Astrocyte of the hippocampus (primary cell): Measurements from ENCODE around the gene TMEM92.
A peak's percentile ranks its signal among the peaks of the same experiment; 100 is the strongest.
"Not testable (repeated sequence)": the region's sequence is repeated elsewhere in the genome, so short reads cannot be mapped to it uniquely, and the experiment has no call there.

Experiments used
- DNase-seq: peaks from one replicate; pipeline ENCODE4 v3.0.0; 2011; ENCODE audit warnings: low read depth, low spot score

TMEM92 gene

DNA sequence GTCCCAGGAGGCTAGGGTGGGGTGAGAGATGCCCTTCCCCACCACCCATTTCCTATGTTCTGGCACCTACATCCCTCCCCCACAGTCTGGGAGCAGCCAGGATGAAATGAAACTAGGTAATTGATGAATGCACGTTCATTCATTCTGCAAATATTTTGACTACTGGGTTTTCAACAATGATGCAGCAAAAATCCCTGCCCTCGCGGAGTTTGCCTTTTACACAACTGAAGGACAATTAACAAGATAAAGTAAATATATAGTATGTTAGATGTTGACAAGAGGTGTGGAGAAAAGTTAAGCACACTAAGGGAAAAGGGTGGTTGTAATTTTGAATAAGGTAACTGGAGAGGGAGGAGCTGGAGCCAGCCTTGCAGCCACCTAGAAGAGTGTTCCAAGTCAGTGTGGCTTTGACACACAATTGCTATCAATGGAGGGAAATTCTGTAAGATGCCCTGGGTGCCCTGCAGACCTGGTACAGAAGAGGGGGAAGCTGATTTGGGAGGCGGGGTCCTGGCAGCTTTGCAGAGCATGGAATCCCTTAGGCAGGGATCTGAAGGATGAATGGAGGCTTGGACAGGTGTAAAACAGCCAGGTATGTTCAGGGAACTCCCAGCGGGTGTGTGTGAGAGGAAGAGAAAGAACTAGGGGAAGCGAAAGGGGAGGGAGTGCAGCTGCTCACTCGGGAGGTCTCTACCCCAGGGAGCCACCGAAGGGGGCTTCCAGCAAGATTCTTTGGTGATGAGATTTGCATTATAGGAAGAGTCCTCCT lies 2.5 kb downstream of the TMEM92 start:
- no peak for DNase-seq

DNA sequence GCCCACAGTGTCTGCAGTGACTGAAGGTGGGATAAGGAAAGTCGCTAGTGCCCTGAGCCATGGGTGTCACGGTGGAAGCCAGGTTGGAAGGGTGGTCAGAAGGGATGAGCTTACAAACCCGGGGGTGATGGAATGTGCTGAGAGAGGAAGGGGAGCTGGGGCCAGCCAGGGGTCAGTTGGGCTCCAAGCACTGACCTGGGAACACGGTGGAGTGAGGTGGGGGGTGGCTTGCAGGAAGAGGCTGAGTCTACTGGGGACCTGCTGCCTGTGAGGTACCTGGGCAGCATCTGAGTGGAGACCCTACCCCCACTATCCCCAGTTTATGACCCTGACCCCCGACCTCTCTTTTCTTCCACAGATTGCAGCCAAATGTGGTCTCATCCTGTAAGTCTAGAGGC lies 3.1 kb downstream of the TMEM92 start:
- DNase-seq = no peak

DNA sequence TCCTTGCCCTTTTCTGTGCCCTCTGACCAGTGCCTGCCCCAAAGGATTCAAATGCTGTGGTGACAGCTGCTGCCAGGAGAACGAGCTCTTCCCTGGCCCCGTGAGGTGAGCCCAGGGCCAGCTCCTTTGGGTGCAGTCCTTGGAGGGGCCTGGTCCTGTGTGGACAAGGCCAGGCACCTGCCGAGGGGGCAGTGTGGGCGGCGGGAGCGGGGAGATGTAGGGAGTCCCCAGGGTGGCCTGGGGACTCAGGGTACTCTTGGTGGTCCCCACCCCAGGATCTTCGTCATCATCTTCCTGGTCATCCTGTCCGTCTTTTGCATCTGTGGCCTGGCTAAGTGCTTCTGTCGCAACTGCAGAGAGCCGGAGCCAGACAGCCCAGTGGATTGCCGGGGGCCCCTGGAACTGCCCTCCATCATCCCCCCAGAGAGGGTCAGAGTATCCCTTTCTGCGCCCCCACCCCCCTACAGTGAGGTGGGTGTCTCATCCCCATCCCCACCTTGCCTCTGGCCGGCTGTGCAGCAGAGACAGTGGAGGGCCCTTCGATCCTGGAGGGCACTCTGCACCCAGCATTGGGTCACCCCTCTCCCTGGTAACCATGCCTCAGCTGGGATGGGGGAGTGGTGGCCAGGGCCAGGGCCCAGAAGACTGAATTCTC lies 4.4 kb downstream of the TMEM92 start:
- DNase-seq = no peak

DNA sequence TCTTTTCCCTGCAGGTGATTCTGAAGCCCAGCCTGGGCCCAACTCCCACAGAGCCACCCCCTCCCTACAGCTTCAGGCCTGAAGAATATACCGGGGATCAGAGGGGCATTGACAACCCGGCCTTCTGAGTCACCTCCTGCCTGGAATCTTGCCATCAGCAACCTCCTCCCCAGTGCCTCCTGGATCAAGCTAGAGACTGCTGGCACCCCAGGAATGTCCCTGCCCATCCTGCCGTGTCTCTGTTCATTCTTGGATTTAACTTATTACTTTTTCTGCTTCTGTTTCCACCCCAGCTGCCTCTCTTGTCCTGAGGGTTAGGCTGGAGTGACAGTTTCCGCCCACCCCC lies 4.9 kb downstream of the TMEM92 start:
- peak; percentile 55 for DNase-seq

DNA sequence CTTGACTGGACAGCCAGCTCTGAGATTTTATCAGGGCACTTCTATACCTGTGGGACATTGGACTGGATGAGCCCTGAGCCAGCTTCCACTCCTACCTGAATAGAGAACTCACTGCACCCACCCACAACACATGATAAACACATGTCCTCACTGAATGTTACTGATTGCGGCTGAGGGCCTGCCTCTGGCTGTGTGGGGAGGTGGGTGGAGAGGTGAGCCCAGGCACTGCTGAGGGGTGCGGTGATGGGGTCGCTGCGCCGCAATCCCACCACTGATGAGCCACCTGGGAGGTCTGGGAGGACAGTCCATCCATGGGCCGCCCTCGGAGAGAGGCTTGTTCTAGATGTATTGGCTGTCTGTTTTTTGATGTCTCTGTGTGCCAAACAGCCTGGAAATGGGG lies 5.4 kb downstream of the TMEM92 start:
- no peak for DNase-seq

DNA sequence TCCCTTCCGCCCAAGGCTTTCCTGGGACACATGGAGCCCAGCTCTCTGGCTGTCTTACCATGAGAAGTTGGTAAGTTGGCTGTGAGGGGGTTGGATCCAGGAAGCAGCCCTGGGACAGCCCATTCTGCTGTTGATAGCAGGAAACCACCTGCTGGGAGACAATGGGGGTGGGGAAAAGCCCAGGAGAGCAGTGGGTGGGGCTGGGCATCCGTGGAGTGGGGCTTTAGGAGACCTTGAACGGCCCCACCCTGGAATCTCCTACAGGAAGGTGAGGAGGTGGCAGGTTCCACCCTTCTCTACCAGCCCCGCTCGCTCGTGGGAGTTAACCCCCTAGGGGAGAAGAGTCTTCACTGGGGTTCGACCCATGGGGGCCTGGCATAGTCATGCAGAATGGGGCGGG lies 5.8 kb downstream of the TMEM92 start:
- DNase-seq = no peak

DNA sequence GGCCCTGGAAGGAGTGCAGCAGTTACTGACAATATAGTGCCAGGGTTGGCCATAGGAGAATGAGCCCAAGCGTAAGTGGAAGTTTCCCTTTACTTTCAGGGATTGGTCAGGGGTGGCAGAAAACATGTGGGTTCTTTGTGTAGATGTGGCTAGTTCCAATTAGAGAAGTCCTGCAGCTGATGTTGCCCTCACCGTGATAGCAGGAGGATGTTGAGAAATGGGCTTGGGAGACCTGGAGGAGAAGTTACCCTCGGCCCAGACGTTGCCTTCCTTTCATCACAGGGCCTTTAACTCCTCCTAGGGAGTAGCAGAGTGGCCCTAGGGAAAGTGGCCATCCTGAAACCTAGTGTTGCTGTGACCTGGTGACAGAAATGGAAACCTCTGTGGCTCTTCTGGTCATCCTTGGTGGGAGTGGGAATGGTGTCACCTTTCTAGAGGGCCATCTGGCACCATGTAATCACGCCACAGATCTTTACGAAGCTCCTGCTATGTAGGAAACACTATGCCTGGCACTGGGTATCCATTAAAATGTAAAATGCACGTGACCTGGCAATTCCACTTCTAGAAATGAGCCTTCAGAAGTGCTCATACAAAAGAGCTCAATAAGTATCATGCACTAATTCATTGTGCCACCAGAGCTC lies 6.7 kb downstream of the TMEM92 start:
- no peak for DNase-seq

DNA sequence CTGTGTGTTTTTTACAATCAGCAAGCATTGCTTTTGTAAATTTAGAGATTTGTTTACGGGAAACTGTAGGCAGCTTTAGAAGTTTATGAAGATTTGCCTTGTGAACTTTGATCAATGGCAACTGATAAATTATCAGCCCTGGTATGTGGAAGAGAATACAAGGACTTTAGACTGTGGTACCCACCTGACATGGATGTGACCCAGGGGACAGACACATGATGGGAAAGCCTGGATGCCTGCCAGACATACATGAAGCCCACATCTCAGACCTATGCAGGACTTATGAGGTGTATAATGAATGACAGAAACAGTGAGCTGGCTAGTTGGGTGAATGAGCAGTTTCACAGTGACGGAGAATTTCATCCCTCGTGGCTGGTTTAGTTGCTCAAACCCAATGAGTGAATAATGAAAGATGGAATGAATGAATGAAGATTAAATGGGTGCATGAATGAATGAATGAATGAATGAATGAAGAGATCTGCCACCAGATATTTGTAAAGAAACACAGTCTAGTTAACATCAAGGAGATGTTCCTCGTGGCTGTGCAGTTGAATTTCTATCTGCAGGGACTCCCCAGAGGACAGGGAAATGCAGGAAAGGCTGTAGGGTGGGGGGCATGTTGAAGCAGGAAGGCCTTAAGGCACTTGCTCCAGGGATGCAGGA lies 7.6 kb downstream of the TMEM92 start:
- DNase-seq = no peak

DNA sequence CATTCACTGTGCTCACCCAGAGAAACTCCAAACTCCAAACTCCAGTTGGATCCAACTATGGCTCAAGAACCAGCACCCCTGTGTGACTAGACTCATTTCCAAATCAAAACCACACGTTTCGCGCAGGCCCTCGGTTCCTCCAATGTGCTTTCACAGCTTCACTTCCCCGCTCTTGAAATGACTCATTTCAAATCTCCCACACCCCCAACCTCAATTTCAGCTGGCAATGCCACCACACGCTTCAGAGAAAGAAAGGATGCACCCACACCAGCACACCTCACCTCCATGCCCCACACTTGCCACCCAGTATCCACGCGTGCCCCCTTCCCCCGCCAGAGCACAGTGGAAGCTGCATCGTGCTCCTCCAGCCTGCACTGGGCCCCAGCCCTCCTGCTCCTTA lies 9.0 kb downstream of the TMEM92 start:
- no peak for DNase-seq

DNA sequence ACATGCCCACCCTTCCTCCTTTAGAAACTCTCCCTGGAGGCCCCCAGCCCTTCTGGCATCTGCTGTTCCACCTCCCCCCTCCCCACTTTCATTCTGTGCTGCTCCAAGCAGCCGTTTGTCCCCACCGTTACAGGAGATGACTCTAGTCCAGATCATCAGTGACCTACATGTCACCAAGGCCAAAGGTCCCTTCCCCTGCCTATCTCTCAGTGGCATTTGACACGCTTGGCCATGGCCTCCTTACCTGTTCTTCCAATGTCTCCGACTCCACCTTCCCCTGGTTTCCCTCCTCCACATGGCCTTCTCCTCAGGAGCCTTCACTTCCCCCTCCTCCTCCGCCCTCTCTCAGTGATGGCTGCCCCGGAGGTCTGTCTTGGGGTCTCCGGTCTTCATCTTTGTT lies 9.4 kb downstream of the TMEM92 start:
- no peak for DNase-seq

DNA sequence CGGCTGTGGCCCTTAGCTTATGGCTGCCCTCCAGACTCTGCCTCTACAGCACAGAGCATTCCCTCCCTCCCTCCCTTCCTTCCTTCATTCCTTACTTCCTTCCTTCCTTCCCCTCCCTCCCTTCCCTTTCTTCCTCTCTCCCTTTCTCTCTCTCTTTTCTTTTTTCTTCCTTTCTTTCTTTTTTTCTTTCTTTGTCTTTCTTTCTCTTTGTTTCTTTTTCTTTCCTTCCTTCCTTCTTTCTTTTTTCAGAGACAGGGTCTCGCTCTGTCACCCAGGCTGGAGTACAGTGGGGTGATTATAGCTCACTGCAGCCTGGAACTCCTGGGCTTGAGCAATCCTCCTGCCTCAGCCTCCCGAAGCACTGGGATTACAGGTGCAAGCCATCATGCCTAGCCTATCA lies 11.7 kb downstream of the TMEM92 start:
- no peak for DNase-seq

DNA sequence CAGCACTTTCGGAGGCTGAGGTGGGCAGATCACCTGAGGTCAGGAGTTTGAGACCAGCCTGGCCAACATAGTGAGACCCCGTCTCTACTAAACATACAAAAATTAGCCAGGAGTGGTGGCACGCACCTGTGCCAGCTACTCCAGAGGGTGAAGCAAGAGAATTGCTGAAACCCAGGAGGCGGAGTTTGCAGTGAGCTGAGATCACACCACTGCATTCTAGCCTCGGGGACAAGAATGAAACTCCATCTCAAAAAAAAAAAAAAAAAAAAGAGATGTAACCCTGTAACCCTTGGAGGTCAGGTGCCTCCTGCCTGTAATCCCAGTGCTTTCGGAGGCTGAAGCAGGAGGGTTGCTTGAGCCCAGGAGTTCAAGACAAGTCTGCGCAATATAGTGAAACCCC lies 13.0 kb downstream of the TMEM92 start:
- DNase-seq = not testable (repeated sequence)

DNA sequence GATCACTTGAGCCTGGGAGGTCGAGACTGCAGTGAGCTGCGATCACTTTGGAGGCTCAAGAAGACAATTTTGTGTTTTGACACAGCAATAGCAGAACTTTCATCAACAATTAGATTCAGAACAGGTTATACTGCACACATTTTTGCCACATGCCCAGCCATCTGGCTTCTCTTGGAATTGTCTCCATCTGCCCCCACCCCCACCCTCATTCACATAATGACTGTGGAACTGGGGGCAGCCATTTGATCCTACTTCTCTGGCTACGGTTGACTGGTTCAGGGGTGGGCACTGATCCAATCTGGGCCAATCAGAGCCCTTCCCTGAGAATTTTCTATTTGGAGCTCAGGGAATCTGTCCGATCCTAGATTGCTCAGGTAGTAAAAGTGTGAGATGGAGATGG lies 14.0 kb downstream of the TMEM92 start:
- DNase-seq = no peak

DNA sequence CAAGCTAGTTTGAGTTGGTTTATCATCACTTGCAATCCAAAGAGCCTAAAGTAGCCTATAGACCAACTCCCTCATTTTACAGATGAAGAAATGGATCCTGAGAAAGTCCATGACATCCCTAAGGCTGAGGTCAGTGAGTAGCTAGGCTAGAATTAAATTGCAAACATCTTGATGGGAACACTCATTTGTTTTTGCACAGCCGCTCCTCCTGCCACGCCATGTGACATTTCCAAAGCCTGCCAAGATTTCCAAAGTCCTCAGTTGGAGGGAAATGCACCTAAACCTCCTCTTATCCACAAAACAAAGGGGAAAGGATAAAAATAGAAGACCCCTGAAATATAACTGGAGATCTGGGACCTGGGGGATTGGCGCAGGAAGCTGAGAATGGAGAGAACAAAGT lies 15.0 kb downstream of the TMEM92 start:
- DNase-seq = no peak

DNA sequence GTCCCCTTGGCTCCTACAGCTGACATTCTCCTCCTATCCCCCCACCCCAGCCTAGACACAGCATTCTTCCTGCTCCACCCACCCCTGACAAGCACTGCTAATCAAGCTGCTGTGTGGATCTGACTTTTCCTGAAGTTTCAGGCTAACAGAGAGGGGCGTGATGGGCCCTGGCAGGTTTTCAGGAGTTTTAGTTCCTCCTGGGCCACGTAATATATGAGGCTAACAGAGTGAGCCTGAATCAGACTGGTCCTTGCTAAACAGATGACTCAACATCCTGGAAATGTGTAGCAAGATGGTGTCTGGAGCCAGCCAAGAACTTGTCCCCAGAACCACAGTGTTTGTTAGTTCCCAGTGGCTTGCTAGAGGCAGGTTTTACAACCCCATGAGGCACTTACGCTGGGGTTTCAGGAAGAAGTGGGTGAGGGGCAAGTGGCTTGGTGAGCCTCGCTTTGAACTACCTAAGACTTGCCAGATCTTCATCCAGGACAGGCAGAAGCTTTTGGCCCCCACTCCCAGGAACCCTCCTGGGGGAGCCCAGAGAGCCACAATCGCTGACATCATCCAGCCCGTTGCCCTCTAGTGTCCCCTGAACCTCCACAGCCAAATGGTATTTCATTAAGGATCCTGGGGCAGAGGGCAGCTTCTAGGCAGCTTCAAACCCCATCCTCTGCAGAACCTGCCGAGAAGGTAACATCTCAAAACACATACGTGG lies 15.9 kb downstream of the TMEM92 start:
- DNase-seq = peak; percentile 95

DNA sequence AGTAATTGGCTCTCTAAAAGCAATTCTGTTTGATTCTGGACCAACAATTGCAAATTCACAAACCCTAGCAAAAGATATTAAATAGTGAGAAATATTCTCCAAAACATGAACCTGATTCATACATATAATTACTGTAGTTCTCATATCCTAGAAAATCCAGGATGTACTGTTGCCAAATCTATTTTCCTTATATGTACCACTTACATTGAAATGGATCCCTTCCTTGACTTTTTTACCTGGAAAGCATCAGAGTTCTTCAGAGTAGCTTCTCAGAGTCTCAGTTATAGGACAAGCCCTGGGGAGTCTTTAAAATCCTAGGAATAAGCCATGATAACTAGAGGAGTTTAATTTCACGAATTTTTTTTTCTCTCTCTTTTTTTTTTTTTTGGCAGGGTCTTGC lies 16.7 kb downstream of the TMEM92 start:
- DNase-seq = no peak

DNA sequence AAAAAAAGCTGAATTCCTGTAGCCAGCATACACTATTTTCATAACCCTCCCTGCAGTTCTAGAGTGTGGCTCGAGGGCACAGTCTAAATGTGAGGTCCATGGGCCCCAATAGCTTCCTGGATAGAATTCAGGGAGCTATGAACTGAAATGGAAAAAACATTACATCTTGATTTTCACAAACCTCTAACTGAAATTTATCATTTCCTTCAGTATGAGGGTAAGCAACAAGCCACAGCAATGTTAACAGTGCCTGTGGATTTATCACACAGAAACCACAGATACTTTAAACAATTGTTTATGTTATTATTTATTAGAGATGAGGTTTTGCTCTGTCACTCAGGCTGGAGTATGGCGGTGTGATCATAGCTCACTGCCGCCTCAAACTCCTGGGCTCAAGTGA lies 18.2 kb downstream of the TMEM92 start:
- DNase-seq = no peak

DNA sequence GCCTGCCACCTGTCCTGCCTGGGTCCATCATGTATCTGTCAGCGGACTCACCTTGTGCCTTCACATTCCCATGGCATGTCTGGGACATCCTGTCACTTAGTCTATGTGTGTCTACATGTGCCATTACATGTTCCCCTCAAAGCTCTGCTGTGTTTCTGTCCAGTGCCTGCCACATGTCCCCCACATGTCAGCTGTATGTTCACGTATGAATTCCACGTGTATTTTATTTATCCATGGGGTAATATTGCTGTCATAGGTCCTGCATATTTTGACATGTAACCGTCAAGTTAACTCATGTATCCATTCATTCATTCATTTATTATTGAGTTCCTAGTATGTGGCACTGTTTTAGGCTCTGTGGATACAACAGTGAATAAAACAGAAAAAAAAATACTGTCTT lies 20.8 kb downstream of the TMEM92 start:
- no peak for DNase-seq

DNA sequence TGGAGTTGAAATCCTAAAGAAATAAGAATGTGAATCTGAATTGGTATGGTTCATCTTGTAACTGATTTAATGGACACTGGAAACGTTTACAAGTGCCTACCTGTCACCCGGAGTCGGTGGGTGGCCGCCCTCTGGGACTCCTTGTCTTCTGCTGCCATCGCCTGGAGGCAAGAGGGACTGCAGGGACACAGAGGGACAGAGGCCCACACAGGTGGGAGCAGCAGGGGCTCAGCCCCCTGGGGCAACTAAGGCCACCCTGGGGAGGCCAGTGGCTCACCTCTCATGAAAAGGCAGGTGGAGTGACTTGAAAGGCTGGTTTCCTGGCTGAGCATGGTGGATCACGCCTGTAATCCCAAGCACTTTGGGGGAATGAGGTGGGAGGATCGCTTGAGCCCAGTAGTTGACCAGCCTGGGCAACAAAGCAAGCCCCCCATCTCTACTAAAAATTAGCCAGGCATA lies 23.2 kb downstream of the TMEM92 start:
- peak; percentile 86 for DNase-seq

DNA sequence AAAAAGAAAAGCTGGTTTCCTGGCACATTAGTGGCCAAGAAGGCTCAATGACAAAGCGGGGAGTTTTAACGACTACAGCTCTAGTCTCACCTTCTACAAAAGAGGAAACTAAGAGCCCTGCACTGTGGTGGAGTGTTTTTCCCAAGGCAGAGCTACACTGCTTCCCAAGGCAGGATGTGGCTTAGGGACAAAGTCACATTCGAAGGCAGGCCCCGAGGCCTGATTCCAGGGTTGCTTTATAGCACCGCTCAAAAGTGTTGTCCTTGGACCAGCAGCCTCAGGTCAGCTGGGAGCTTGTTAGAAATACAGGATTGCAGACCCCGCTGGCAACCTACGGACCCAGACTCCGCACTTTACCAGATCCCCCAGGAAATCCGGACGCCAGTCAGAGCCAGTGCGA lies 23.8 kb downstream of the TMEM92 start:
- no peak for DNase-seq

DNA sequence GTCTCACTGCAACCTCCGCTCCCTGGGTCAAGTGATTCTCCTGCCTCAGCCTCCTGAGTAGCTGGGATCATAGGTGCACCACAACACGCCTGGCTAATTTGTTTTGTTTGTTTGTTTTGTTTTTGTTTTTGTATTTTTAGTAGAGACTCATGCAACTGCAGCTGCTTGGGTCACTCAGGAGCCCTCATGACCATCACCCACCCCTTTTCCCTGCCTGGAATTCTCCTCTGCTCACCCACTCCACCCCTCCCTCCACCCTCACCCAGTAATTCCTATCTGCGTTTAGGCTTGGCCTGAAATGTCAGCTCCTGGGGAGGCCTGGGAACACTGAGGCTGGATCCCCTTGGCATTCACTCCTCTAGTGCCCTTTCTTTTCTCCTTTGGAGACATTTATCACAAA lies 25.5 kb downstream of the TMEM92 start:
- no peak for DNase-seq

DNA sequence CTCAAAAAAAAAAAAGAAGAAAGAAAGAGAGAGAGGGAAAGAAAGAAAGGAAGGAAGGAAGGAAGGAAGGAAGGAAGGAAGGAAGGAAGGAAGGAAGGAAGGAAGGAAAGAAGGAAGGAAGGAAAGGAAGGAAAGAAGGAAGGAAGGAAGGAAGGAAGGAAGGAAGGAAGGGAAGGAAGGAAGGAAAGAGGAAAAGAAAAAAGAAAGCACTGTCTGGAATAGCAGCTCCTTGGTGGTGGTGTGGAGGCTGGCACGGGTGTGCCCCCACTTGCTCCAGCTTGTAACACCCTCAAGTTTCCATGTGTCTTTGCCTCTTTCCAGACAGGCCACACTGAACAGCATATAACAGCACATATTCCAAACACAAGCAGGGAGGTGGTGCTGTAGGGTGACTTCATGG lies 26.6 kb downstream of the TMEM92 start:
- DNase-seq = not testable (repeated sequence)
